GM06990 (cell line): ENCODE data around the gene MIF.

Experiments used
- DNase-seq: peaks from one replicate; pipeline ENCODE4 v3.0.0-alpha.2; 2011; ENCODE audit not compliant: insufficient read length; ENCODE audit errors: extremely low read depth
- H3K27me3 ChIP-seq: replicated peaks from 2 replicates; pipeline ENCODE4 v1.6.0; 2011; ENCODE audit warnings: low read length; ENCODE audit not compliant: control insufficient read depth, insufficient read depth
- H3K36me3 ChIP-seq: 2 replicates; pipeline ENCODE4 v1.5.1; 2011; ENCODE audit warnings: low read length; ENCODE audit not compliant: control insufficient read depth, insufficient read depth
- H3K4me3 ChIP-seq: replicated peaks from 2 replicates; pipeline ENCODE4 v1.5.1; 2011; ENCODE audit warnings: low read depth, mild to moderate bottlenecking, control low read depth, low read length
- TF ChIP-seq, protein P1 (sequence below): IDR thresholded peaks from 2 replicates; pipeline ENCODE4 v1.5.1; 2011; ENCODE audit warnings: low read length, control low read depth, mild to moderate bottlenecking, inconsistent platforms; ENCODE audit not compliant: insufficient read depth, poor library complexity, severe bottlenecking

MIF gene

DNA sequence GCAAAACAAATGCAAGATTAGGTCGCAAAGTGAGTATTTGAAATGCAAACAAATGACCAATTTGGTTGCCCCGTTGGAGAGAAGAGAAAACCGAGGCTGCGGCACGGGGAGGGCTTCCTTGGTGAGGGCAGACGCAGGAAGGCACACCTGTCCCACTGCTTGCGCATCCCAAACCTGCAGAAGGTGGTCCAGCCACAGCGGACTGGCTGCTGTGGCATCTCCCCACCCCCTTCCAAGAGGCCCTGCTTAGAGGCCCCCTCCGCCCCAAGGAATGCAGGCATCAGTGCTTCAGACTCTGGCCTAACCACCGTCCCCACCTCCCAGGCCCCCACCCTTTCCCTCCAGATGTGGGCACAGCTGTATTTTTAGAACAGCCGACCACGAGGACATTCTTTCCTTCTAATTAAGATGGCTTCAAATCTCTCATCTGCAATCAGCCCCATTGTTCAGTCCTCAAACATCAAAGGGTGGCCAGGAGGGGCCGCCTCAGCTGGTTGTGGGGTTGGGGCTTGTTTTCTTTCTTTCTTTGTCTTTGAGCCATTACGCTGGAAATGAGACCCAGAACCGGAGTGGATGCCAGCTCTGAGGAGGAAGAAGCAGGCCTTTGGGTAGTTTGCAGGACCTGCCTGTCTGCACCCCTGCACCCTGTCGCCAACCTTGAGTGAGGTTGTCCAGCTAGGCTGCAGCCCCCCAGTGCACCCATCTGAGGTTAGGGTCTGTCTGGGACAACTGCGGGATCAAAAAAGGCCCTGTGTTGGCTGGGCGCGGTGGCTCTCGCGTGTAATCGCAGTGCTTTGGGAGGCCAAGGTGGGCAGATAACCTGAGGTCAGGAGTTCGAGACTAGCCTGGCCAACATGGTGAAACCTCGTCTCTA, 46.0 kb upstream of the MIF start:
- no peak for DNase-seq
- TF ChIP-seq, protein P1, sequence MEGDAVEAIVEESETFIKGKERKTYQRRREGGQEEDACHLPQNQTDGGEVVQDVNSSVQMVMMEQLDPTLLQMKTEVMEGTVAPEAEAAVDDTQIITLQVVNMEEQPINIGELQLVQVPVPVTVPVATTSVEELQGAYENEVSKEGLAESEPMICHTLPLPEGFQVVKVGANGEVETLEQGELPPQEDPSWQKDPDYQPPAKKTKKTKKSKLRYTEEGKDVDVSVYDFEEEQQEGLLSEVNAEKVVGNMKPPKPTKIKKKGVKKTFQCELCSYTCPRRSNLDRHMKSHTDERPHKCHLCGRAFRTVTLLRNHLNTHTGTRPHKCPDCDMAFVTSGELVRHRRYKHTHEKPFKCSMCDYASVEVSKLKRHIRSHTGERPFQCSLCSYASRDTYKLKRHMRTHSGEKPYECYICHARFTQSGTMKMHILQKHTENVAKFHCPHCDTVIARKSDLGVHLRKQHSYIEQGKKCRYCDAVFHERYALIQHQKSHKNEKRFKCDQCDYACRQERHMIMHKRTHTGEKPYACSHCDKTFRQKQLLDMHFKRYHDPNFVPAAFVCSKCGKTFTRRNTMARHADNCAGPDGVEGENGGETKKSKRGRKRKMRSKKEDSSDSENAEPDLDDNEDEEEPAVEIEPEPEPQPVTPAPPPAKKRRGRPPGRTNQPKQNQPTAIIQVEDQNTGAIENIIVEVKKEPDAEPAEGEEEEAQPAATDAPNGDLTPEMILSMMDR: no peak
- Histone ChIP-seq H3K27me3 (no peaks in the 10 kb centered on the region), H3K36me3 (no peaks in the 10 kb centered on the region), H3K4me3 (no peak overlapping the region)

DNA sequence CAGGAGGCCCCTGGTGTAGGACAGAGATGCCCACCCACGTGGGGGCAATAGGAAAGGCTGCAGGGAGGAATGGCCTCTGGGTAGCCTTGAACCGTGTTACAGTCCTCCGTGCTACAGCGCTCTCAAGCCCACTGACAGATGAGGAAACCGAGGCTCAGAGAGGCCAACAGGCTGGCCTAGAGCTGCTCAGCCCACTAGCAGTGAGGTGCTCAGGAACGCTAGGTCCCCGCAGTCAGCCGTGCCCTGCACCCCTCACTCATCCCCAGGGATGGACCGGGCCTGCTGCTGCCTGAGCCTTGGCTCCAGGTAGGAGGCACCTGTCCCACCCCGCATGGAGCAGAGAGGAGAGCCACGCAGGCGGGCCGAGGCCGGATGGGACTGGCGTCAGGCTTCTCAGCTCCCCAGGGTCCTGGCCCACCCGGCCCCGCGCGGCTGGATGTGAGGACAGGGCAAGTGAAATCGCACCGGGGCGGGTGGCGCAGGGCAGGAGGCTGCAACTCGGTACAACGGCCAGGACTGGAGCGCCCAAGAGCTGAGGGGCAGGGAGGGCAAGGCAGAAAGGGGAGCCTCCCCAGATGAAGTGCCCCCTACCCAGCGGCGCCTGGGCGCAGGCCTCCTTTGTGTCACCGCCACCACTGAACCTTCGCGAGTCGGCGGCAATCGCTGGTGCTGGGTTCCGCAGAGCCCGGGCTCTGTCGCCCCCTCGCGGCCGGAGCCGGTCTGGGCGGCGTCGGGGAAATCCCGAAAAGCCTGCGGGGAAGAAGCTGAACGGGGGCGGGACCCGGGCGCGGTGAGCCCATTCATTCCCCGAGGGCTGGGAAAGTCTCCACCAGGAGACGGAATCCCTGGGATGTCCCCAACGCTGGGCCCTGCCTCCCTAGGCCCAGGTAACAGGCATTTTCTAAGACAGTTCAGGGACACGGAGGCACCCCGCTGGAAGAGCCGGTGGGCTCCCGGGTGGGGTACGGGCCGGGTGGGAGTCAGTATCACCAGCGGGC, 44.9 kb upstream of the MIF start:
- H3K4me3 ChIP-seq: peak overlapping the region; percentile 54
- TF ChIP-seq, protein P1: peak; percentile 97
- peak; percentile 84 for DNase-seq
- no peaks in the 10 kb centered on the region for H3K36me3 ChIP-seq
- H3K27me3 ChIP-seq: no peaks in the 10 kb centered on the region

DNA sequence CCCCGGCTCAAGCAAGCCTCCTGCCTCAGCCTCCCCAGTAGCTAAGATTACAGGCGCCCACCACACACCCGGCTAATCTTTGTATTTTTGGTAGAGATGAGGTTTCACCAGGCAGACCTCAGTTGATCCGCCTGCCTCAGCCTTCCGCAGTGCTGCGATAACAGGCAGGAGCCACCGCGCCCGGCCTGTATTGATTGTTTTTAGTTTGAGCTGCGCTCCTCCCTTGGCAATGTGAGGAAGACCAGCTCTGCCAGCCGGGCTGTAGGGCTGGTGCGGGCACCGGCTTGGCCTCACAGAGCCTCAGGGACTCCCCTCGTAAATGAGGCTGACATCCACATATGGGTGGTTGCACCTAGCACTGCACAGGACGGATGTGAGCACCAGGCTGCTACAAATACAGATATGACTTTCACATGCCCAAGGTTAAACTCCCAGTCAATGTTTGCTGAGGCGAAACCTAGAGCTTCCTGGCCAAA, 44.0 kb upstream of the MIF start:
- TF ChIP-seq, protein P1: no peak
- DNase-seq: peak; percentile 50
- H3K4me3 ChIP-seq: no peak overlapping the region
- H3K27me3 ChIP-seq: no peaks in the 10 kb centered on the region
- H3K36me3 ChIP-seq: no peaks in the 10 kb centered on the region

DNA sequence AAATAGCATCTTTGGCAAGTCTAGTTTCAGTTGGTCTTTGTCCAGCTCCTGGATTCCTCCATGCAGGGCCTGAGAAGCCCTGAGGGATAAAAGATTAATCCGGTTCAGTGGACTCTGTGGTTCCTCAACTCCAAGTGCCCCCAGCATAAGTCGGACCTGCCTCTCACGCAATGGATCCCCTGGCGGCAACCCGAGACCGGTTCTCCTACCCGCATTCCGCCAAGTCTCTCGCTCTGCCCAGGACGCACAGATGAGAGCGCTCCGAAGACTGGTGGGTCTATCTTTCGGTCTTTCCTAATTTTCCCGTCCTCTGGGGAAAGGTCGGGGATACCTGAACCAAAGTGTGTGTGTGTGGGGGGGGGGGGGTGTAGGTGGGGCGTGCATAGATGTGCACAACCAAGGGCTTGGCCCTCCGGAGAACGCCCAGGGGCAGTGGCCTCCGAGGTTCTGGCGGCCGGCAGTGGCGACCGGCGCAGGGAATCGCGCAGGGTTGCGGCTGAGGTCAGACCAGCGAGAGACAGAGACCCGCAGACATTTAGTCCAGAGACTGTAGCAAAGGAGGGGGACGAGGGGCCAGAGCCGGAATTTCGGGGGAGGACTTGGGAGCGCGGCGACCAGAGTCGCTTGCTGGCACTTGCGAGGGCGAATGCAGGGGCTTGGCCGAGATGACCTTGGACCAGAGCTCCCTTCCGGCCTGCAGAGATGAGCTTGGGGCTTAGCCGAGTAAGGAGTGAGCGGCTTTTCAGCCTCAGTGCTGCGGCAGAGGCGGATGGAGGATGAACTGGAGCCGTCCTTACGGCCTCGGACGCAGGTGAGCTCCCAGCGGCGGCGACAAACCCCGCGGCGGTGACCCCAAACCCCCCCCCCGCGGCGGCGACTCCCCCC, 37.2 kb upstream of the MIF start:
- TF ChIP-seq, protein P1: peak; percentile 17
- Histone ChIP-seq H3K27me3 (no peaks in the 10 kb centered on the region), H3K4me3 (peak overlapping the region; percentile 68), H3K36me3 (no peaks in the 10 kb centered on the region)
- peak; percentile 52 for DNase-seq
